HG02981 (cell line): Measurements from ENCODE around the gene COX5B.

Source experiments
- ATAC-seq: cut with Tn5 transposase; IDR thresholded peaks from one replicate; pipeline ENCODE4 v1.9.1; 2021; ENCODE audit warnings: mild to moderate bottlenecking, moderate library complexity; ENCODE audit not compliant: unreplicated experiment

COX5B gene

DNA sequence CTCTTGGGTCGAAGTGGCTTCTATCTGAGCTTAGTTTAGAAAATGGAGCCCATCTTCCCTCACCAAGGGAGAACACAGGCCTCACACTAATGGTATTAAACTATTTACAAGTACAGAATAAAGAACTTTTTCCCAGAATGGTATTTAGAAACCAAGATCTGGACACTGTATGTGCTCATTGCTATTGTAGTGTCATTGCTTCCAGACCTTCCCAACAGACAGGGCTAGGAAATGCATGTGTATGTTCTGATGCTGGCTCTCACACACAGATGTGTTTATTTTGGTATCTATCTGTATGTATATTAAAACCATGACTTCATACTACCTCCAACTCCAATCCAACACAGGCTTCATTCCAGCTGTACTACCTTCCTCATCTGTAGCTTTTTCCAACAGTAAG lies 8.0 kb downstream of the COX5B start:
- no peak for ATAC-seq

DNA sequence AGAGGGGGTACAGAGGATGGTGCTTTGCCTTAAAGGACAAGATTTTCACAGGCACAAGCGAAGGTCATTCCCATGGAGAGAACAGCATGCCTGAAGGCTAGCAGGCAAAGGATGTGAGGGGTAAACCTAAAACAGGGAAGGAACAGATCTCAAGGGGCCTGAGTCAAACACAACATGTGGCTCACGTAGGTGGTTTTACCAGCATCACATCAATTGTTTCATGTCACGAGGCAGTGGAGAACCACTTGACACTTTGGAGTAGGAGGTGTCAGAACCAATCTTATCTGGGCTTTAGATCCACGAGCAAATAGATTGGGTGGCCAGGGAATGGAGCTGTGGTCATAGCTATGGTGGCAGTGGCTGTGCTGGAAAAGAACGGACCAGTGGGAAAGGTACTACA lies 8.4 kb downstream of the COX5B start:
- no peak for ATAC-seq

DNA sequence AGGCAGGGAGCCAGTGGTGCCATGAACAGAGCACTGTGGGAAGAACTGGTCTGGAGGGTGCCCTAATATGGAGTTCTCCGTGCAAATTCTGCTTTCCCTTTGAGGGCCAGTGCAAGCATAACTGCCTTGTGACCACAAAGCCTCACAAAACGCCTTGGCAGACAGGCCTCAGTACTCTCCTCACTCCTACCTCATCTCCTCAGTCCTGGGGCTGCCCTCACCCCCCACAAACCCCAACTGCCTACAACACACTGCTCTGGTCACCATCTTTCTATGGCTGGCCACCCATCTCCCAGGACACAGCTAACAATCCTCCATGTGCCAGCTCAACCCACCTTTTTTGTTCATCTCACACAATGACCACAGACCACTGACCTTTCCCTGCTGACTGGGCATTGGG lies 8.9 kb downstream of the COX5B start:
- no peak for ATAC-seq

DNA sequence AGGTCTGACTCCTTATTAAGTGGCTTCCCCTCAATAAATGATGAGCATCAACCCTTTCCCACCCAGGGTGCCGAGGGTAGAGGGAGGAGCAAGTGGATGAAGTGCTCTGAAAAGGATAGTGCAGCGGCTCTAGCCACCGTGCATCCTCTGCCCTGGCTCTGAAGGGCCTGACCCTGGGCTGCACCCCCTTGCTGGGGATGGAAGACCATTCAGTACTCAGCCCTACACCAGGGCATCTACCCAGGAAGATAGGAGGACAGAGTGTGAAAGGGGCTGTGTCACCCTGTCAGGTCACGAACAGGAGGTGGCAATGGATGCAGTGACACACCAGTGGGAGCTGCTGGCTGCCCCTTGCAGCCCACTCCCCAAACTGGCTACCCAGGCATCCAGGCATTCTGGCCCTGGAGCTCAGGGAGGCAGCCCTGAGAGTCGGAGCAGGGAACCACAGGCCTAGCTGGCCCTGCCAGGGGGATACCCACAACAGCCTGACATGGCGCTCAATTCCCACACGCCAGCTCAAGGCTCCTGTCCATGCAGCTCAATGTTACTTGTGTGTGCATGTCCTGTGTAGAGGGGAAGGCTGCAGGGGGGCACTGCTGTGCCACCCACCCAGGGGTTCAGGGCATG lies 10.4 kb downstream of the COX5B start:
- ATAC-seq, result no peak

DNA sequence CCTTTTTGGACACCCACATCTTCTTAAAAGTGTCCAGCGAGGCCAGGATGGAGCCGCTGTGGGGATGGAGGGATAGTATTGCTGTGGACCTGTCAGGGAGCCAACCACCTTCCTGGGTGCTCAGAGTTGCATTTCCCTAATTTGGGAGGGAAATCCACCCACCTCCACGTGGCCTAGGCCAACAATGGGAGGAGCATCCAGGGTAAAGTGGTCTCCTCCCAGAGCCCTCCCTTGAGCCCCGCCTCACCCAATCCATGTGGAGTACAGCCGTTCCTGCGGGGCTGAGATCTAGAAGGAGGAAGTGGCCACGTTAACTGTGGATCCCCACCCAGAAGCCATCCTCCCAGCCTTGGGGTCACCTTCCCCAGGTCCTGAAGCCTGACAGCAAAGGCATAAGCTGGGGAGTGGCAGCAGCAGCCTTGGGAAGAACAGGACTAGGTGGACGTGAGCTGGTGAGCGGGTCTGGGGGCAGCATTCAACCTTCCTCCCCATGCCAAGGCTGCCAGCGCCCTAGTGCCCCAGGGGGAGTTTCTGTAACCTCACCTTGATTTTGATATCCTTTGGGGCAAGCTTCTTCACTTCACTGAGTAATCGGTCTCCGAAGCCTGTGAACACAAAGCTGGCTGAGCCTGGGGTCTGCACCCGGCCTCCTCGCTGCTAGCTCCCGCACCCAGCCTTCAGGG lies 11.2 kb downstream of the COX5B start:
- no peak for ATAC-seq

DNA sequence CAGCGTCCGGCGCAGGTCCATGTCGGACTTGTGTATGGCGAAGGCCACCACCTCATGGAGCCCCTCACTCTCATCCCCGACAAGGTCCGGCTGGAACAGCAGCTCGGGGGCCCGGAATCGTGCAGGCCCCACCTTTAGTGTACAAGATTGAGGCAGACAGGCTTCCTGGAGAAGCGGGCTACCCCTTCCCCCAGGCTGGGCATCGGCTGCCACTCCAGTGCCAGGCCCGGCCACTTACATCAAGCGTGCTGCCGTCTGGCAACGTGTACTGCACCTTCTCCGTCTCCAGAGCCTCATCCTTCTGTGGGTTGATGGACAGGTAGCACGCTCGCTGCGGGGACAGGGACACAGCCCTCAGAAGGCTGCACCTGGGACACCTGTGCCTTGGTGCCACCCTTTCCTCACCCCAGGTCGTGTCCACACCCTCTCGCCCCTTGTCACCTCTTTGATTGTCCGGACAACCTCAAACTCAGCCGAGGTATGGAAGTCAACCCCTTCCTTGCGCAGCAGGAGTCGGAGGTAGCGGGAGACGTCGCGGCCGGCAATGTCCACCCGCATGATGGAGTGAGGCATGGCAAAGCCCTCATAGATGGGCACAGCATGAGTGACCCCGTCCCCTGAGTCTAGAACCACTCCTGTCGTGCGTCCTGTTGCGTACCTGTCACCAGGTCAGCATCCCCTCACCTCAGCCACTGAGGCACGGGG lies 12.3 kb downstream of the COX5B start:
- no peak for ATAC-seq

DNA sequence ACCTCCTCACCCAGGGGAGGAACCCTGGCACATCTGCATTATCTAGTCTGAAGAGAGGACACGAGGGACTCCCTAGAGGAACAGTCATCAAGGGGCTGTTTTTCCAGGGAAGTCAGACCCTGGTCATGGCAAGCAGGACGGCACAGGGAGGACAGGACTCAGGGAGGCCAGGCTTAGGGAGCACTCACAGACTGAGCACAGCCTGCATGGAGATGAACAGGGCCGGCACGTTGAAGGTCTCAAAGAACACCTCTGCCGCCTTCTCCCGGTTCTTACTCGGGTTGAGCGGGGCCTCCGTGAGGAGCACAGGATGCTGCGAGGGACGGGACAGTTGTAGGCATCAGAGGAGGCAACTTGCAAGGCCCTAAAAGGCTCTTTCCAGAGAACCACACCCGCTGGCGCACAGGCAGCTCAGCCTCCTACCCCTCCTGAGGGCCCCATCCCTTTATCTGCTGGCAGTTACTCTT lies 12.9 kb downstream of the COX5B start:
- no peak for ATAC-seq

DNA sequence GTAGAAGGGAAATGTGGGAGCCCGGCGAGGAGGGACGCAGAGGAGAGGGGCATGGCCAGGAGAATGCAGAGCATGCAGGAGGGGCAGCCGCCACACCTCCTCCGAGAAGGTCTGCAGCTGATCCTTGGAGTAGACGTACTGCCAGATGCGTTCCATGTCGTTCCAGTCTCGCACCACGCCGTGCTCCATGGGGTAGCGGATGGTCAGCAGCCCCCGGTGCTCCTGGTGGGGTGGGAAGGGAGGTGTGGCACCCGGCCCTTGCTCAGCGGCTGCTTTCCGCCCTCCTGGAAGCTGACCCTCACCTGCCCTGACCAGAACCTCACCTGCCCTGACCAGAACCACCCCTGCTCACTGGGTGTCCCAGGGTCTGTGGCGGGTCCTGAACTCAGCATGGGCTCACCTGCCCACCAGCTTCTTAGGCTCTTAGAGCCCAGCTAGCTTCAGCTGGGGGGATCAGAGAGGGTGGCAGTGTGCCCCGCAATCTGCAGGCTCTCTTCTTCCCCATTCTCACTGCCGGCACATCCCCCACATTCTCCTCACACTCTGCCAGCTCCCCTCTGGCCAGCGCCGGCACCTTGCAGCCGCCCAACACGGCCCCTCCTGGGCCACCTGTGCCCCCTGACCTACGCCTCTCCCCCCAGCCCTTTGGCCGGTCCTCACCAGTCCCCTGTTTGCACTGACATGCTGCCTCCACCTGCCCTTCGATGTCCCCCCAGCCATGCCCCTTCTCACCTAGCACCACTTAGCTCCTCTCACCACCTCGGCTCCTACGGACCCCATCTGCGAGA lies 13.6 kb downstream of the COX5B start:
- no peak for ATAC-seq

DNA sequence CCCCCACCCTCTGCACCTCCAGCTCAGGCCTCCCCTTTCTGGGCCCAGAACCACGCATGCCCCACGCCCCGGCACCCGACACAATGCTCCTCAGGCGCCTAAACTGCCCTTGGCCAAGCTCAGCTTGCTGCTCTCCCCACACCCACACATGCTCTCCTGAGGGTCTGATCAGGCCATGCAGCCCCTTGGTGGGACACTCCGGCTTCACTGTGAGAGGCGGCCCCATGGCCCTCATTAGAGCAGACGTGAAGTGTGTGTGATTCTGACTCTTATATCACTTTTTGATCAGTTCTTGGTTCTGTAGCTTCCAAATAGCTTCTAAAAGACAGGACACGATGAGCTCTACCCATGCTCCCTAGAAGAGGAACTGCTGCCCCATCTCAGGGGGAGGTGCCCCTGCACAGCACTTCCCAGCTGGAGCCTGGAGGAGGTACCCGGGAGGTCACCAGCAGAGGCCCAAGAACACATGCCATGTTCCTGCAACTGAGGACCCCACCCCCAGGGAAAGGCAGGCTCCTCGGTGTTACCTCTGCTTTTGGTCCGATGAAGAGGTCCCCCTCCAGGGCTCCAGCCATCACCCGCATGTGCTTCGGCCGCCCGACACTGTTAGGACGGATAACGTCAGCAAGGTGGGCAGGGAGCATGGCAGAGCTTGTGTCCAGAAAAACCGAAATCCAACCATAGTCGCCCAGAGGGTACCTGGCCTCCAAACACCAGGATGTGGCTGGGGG lies 14.3 kb downstream of the COX5B start:
- ATAC-seq, result no peak

DNA sequence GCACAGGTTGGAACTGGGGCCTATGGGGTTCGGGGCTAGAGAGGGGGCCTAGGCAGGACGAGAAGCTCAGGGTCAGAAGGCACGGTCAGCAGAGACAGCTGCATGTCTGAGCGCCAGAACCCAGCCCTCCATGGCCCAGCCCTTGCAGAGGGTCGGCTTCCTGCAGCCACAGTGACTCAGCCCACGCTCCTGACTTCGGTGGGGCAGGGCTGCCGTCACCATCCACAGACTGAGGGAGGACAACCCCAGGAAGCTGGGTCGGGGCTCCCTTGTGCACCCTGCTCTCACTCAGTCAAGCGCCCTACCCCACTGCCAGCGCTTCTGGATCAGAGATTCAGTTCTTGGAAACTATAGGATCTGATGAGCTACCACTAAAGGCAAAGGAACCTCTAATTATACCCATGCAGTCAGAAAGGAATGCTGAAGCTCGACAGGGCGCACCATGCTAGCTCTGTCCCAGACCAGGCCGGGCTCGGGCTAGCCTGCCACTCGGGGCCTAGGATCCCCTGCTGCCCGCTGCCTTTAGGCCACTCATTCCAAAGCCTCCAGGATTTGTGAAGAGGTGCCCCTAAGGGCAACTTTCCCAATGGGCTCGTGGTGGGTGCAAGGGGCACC lies 15.0 kb downstream of the COX5B start:
- ATAC-seq, result no peak

DNA sequence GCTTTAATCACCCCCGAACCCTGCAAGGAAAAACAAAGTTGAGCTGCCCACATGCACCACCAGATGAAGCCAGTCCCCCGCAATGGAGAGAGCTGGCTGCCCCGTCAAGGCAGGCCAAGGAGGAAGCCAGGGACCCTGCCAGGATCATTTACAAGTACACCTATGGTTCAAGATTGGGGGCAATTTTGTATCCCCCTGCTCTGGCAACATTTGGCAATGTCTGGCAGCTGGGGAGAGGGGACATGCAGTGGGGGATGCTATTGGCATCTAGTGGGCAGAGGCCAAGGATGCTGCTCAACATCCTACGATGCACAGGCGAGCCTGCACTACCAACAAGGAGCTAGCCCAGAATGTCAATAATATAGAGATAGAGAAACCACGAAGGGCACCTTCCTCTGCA lies 16.1 kb downstream of the COX5B start:
- ATAC-seq, result no peak

DNA sequence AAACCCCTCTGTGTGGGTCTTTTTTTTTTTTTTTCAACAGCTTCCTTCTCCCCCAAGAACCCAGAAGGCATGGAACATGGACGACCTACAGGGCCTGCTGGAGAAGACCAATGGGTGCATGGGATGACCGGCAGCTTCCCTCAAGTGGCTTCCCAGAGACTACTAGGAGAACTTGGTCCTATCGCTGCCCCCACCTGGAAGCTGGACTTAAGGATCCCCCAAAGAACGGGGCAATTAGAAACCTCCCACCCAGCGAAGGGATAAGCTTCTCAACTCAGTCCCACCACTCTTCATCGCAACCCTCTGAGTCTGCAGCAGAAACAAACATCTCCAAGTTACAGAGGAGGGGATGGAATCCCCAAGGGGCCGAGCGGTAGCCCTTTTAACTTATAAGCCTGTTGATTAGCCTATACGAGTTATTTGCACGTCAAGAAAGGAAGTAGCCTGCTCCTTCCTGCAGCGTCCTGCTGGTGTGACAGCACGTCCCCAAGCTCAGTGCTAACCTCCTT lies 16.6 kb downstream of the COX5B start:
- ATAC-seq, result no peak

DNA sequence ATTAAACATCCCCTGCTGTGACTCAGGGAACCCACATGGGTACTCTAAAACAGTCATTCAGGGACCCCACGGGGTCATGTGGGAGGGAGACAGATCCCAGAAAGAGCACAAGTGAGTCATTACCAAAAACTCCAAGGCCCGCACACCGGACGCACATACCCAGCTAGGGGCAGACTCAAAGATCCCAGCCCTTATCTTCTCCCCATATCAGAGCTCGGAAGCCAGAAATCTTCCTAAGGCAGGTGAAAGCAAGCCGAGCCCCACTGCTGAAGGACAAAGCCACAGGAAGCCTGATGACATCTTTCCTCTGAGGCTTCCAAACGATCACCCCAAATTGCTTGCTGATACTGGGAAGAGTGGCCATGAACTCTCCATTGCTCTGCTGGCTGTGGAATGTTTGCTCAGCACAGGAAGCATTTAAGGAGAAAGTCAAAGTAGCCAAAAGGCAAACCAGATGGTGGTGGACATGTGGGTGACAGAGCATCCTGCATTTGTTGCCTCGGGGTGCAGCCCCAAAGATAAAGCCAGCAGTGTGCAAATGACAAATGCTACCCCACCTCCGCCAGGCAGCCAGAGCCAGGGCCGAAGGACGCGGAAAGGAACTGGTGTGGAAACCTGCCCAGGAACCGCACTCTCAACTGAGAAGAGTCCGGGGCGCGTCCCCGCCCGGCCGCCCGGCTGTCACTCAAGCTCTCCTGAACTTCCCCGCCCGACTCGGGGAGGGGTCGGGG lies 17.2 kb downstream of the COX5B start:
- peak; percentile 41 for ATAC-seq

DNA sequence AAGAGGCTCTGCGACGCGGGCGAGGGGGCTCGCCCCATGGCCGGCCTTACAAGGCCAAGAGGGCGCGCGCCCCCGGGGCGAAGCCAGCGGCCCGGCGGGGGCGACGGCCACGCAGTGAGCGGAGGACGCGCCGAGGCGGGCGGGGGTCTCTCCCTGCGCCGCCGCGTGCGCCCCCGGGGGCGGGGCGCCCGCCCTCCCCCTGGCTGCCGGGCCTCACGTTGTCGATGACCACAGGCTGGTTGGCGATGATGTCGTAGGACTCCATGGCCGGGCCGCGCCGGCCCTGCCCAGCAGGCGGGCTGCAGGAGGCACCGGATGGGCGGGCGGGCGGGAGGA lies 17.7 kb downstream of the COX5B start:
- ATAC-seq, result no peak

DNA sequence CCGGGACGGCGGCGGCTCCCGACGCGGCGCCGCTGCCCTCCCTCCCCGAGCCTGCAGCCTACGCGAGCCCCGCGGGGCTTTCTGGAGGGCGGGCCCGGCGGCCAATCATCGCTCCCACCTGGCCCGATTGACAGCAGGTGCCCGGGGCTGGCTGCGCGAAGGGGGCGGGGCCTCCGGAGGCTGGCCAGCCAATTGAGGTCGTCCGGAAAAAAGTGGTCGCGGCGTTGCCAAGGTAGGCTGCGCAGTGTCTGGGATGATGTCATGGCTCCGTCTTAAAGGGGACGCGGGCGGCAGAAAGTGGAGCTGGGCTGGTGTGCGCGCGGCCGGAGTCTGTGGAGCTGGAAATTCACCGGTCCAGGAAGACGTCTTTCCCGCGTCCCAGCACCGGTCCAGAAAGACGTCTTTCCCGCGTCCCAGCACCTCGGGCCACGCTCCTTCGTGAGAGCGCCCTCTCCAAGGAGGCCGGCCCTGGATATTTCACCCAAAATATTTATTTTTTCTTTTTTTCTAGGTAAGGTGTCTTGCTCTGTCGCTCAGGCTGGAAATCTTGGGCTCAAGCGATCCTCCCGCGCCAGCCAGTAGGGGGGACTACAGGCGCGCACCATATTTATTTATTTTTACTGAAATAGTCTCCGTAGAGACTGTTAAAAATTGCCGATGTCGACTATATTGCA lies 18.2 kb downstream of the COX5B start, which contains the start of gene ACTR1B:
ACTR1B (minus strand) TSS at position 83 of the 674 bp plus-strand sequence. CDS start 154 bp downstream, outside the sequence.
- peak; percentile 88 for ATAC-seq

DNA sequence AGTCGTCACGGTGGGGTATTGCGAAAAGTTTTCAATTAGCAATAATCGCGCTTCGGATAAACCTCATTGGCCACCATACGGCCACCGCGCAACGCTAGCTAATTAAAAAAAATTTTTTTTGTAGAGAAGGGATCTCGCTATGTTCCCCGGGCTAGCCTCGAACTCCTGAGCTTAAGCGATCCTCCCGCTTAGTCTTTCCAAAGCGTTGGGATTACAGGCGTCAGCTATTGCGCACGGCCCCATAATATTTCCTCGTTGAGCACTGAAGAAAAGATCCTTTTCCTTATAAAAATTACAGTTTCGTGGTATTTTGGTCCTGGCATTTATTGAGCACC lies 18.7 kb downstream of the COX5B start:
- ATAC-seq, result no peak

DNA sequence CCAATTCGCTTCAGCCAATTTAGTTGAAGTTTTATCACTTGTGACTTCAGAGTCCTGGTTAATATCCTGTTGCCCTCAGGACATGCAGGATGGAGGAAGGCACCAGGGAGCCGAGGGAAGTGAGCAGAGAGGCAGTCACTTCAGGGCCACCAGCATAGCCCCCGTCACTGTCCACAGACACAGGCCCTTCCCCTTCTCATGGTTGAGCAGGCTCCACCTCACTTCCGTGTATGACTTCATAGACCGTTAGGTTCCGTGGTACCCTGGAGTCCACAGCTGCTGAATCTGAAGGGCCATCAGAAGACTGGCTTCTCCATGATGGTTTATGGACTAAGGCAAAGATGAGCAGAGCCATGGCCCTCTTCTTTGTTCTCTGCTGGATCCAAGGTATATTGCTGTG lies 23.6 kb downstream of the COX5B start, which contains the start of gene C2orf92:
C2orf92 (plus strand) TSS at position 266 of the 400 bp plus-strand sequence; CDS start at position 342, 76 bp downstream.
- ATAC-seq, result no peak

DNA sequence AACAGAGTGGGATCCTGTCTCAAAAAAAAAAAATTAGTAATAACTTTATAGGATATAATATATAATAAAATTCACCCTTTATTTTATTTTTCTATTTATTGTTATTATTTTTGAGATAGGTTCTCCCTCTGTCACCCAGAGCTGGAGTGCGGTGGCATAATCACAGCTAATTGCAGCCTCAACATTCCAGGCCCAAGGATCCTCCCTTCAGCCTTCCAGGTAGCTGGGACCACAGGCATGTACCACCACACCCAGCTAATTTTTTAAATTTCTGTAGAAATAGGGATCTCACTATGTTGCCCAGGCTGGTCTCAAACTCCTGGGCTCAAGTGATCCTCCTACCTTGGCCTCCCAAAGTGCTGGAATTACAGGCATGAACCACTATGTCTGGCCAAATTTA lies 24.6 kb downstream of the COX5B start:
- ATAC-seq, result no peak

DNA sequence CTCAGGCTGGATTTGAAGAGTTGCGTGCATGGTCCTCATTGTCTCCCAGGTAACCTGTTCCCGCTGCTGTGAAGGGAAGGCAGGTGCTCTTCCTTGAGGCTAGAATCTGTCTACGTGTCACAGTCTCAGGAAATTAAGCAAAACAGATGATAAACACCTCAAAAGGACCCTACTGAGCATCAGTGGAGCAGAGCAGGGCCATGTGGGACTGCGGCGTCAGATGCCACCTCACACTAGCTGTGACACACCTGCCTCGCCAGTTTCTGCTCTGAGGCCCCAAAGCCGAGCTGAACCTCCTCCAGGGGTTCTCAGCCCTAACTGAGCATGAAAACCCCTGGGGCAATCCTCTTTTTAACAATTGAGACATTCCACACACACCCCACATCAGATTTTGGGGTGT lies 25.7 kb downstream of the COX5B start:
- no peak for ATAC-seq
